ENCODE data around the gene UBR3. TPM values are rescaled to one million over a fixed set of nuclear protein-coding genes. Genes with fewer than 3 reads are reported as not detected.

The UBR3 gene, protein sequence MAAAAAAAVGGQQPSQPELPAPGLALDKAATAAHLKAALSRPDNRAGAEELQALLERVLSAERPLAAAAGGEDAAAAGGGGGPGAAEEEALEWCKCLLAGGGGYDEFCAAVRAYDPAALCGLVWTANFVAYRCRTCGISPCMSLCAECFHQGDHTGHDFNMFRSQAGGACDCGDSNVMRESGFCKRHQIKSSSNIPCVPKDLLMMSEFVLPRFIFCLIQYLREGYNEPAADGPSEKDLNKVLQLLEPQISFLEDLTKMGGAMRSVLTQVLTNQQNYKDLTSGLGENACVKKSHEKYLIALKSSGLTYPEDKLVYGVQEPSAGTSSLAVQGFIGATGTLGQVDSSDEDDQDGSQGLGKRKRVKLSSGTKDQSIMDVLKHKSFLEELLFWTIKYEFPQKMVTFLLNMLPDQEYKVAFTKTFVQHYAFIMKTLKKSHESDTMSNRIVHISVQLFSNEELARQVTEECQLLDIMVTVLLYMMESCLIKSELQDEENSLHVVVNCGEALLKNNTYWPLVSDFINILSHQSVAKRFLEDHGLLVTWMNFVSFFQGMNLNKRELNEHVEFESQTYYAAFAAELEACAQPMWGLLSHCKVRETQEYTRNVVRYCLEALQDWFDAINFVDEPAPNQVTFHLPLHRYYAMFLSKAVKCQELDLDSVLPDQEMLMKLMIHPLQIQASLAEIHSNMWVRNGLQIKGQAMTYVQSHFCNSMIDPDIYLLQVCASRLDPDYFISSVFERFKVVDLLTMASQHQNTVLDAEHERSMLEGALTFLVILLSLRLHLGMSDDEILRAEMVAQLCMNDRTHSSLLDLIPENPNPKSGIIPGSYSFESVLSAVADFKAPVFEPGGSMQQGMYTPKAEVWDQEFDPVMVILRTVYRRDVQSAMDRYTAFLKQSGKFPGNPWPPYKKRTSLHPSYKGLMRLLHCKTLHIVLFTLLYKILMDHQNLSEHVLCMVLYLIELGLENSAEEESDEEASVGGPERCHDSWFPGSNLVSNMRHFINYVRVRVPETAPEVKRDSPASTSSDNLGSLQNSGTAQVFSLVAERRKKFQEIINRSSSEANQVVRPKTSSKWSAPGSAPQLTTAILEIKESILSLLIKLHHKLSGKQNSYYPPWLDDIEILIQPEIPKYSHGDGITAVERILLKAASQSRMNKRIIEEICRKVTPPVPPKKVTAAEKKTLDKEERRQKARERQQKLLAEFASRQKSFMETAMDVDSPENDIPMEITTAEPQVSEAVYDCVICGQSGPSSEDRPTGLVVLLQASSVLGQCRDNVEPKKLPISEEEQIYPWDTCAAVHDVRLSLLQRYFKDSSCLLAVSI (N-terminal part only)
- 20.1 and 91.9 TPM in 2 replicates for total RNA-seq

GRCh38 chr2:169827272-169828140 is at the start of gene UBR3:
UBR3 (plus strand) TSS chr2:169827454; CDS start chr2:169827508, 54 bp downstream.

GRCh38 chr2:169798718-169799592 is 28.3 kb upstream of the UBR3 start, which contains the start of gene SSB:
SSB (plus strand) TSS chr2:169798871; CDS start chr2:169800961, 2,090 bp downstream.

GRCh38 chr2:169824373-169825333 is 2.6 kb upstream of the UBR3 start, which contains the start of gene METTL5:
METTL5 (minus strand) TSS chr2:169824905; CDS start chr2:169824597, 308 bp downstream.

Other genes starting within 250 kb of the UBR3 start
- 12.0 and 28.2 TPM in 2 replicates for gene PPIG, start 243.1 kb upstream of the UBR3 start, total RNA-seq
- not detected in 2 replicates for gene CFAP210, start 133.0 kb upstream of the UBR3 start, total RNA-seq
- 2.4 and 3.1 TPM in 2 replicates for gene PHOSPHO2, start 133.0 kb upstream of the UBR3 start, total RNA-seq
- gene KLHL23, start 93.6 kb upstream of the UBR3 start, total RNA-seq: 6.0 and 36.8 TPM in 2 replicates
- gene SSB, start 28.6 kb upstream of the UBR3 start, total RNA-seq: 52.6 and 77.5 TPM in 2 replicates
- 29.0 and 35.6 TPM in 2 replicates for gene METTL5, start 2.5 kb upstream of the UBR3 start, total RNA-seq

All from bladder microvascular endothelial cell (primary cell).